IPS-15b (cell line): ENCODE measurements around the gene KRTAP4-11.
"Not testable (repeated sequence)": the region's sequence is repeated elsewhere in the genome, so short reads cannot be mapped to it uniquely, and the experiment has no call there.

Experiments used
- H3K27me3 ChIP-seq: one replicate; pipeline ENCODE4 v1.6.1; 2013; ENCODE audit warnings: low read length; ENCODE audit not compliant: control insufficient read depth, insufficient read depth
- H3K36me3 ChIP-seq: one replicate; pipeline ENCODE4 v1.6.1; 2013; ENCODE audit warnings: low read length; ENCODE audit not compliant: control insufficient read depth, insufficient read depth
- H3K4me1 ChIP-seq: one replicate; pipeline ENCODE4 v1.6.1; 2013; ENCODE audit warnings: mild to moderate bottlenecking, low read length; ENCODE audit not compliant: control insufficient read depth, insufficient read depth
- H3K4me3 ChIP-seq: one replicate; pipeline ENCODE4 v1.5.1; 2013; ENCODE audit warnings: low read depth, low read length
- H3K9ac ChIP-seq: one replicate; pipeline ENCODE4 v1.6.1; 2013; ENCODE audit warnings: low read depth, mild to moderate bottlenecking, low read length
- H3K9me3 ChIP-seq: one replicate; pipeline ENCODE4 v1.6.1; 2013; ENCODE audit warnings: mild to moderate bottlenecking, low read length; ENCODE audit not compliant: control insufficient read depth, insufficient read depth

KRTAP4-11 gene

GRCh38 chr17:41121742-41122141 lies 3.6 kb upstream of the KRTAP4-11 start:
- Histone ChIP-seq H3K36me3 (no peaks in the 10 kb centered on the region), H3K9me3 (no peaks in the 10 kb centered on the region), H3K27me3 (no peaks in the 10 kb centered on the region), H3K4me3 (no peak overlapping the region), H3K4me1 (no peaks in the 10 kb centered on the region), H3K9ac (no peak overlapping the region)

- H3K9me3 ChIP-seq, H3K9ac ChIP-seq, H3K27me3 ChIP-seq, H3K4me1 ChIP-seq, H3K36me3 ChIP-seq, H3K4me3 ChIP-seq: not testable (repeated sequence)
Measured at GRCh38 chr17:41119696-41120690, 1.8 kb upstream of the KRTAP4-11 start.

- Histone ChIP-seq H3K9me3 (no peaks in the 10 kb centered on the region), H3K36me3 (no peaks in the 10 kb centered on the region), H3K4me1 (no peaks in the 10 kb centered on the region), H3K4me3 (no peak overlapping the region), H3K27me3 (no peaks in the 10 kb centered on the region), H3K9ac (no peak overlapping the region)
Measured at GRCh38 chr17:41118721-41119120, 548 bp upstream of the KRTAP4-11 start.

- no peak overlapping the region for H3K4me3 ChIP-seq
- no peaks in the 10 kb centered on the region for H3K4me1 ChIP-seq
- peaks cover 6% of the 10 kb centered on the region for H3K9me3 ChIP-seq
- H3K27me3 ChIP-seq = no peaks in the 10 kb centered on the region
- H3K9ac ChIP-seq = no peak overlapping the region
- no peaks in the 10 kb centered on the region for H3K36me3 ChIP-seq
Measured at GRCh38 chr17:41116297-41116696, 1.9 kb downstream of the KRTAP4-11 start.

GRCh38 chr17:41111151-41111885 lies 6.9 kb downstream of the KRTAP4-11 start:
- Histone ChIP-seq H3K9me3 (peaks cover 9% of the 10 kb centered on the region), H3K9ac (no peak overlapping the region), H3K4me3 (no peak overlapping the region), H3K4me1 (peaks cover 12% of the 10 kb centered on the region), H3K36me3 (no peaks in the 10 kb centered on the region), H3K27me3 (no peaks in the 10 kb centered on the region)

GRCh38 chr17:41108728-41109386 lies 9.3 kb downstream of the KRTAP4-11 start:
- not testable (repeated sequence) for H3K36me3 ChIP-seq, H3K9ac ChIP-seq, H3K4me3 ChIP-seq, H3K9me3 ChIP-seq, H3K27me3 ChIP-seq
- H3K4me1 ChIP-seq = peaks cover 12% of the 10 kb centered on the region

GRCh38 chr17:41107941-41108450 lies 10.2 kb downstream of the KRTAP4-11 start:
- H3K36me3 ChIP-seq = no peaks in the 10 kb centered on the region
- H3K4me3 ChIP-seq = no peak overlapping the region
- H3K9ac ChIP-seq = no peak overlapping the region
- no peaks in the 10 kb centered on the region for H3K27me3 ChIP-seq
- peaks cover 12% of the 10 kb centered on the region for H3K4me1 ChIP-seq
- peaks cover 9% of the 10 kb centered on the region for H3K9me3 ChIP-seq

- not testable (repeated sequence) for H3K27me3 ChIP-seq, H3K9me3 ChIP-seq, H3K4me3 ChIP-seq, H3K9ac ChIP-seq, H3K36me3 ChIP-seq
- peaks cover 12% of the 10 kb centered on the region for H3K4me1 ChIP-seq
Measured at GRCh38 chr17:41105347-41105746, 12.8 kb downstream of the KRTAP4-11 start, which contains the start of gene KRTAP4-9. TSS of gene KRTAP4-9 (plus strand) at chr17:41105389. CDS start at chr17:41105389, 0 bp downstream.

- not testable (repeated sequence) for H3K4me3 ChIP-seq, H3K36me3 ChIP-seq, H3K9ac ChIP-seq, H3K9me3 ChIP-seq, H3K27me3 ChIP-seq
- peaks cover 12% of the 10 kb centered on the region for H3K4me1 ChIP-seq
Measured at GRCh38 chr17:41104386-41105038, 13.7 kb downstream of the KRTAP4-11 start.

- Histone ChIP-seq H3K9me3 (no peaks in the 10 kb centered on the region), H3K4me3 (no peak overlapping the region), H3K36me3 (no peaks in the 10 kb centered on the region), H3K4me1 (peaks cover 12% of the 10 kb centered on the region), H3K9ac (no peak overlapping the region), H3K27me3 (no peaks in the 10 kb centered on the region)
Measured at GRCh38 chr17:41103896-41104295, 14.3 kb downstream of the KRTAP4-11 start.
